ENCODE data around the gene C1orf210. TPM values are rescaled to one million over a fixed set of nuclear protein-coding genes. Genes with fewer than 3 reads are reported as not detected.
A peak's percentile ranks its signal among the peaks of the same experiment; 100 is the strongest.

The C1orf210 gene
- total and polyA plus RNA-seq, 2 of the 13 experiments (the other 11 are each of a cell fraction or from before 2014, with no cell fraction given) = 0.49 to 5.1 TPM

DNA sequence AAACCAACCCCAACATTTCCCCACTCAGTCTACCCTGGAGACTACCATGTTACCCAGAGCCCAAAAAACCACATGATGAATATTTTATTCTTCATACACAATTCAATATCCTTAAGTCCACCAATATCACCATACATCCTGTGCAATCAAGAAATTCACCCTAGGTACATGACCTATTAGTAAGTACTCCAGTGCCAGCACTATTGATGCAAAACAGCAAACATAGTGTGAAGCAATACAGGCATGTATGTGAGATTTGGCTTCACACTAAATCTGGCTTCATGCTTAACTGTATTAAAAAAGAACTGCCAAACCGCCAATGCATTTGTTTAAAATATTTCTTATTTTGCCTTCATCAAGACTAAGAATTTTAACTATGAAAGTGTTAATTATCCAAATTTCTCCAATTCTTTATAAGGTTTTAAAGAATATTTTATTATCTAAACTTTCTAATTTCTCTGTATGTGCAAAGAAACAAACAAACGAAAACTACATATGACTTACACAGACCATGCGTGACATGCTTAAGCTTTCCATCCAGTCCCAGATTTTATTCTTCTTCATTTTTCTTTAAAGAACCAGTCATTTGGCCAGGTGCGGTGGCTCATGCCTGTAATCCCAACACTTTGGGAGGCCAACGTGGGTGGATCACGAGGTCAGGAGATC is 38.0 kb downstream of the C1orf210 start (continued):
- TF ChIP-seq ZBTB43 (CRISPR knock-in tag; conservative IDR thresholded peaks at IDR 0.05) (no peak), NFATC3 (CRISPR knock-in tag; IDR thresholded peaks at IDR 0.05) (no peak), E2F1 (CRISPR knock-in tag; IDR thresholded peaks at IDR 0.05) (no peak), HMG20A (CRISPR knock-in tag; IDR thresholded peaks at IDR 0.05; ENCODE audit: borderline replicate concordance) (0 out of 2 replicates have a peak, but pooled peaks have one; percentile 3), CEBPB (IDR thresholded peaks at IDR 0.05; ENCODE audit: borderline replicate concordance, low read depth, low read length) (0 out of 2 replicates have a peak, but pooled peaks have one; percentile 11), KMT2B (CRISPR knock-in tag; IDR thresholded peaks at IDR 0.05) (no peak), RBM22 (optimal IDR thresholded peaks at IDR 0.05; ENCODE audit: low read length) (no peak), PAF1 (CRISPR knock-in tag; IDR thresholded peaks at IDR 0.05) (no peak), GZF1 (CRISPR knock-in tag; IDR thresholded peaks at IDR 0.05) (no peak)
- TF ChIP-seq, protein P1, sequence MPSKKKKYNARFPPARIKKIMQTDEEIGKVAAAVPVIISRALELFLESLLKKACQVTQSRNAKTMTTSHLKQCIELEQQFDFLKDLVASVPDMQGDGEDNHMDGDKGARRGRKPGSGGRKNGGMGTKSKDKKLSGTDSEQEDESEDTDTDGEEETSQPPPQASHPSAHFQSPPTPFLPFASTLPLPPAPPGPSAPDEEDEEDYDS (CRISPR knock-in tag; IDR thresholded peaks at IDR 0.05) = no peak
- TF ChIP-seq, protein P2, sequence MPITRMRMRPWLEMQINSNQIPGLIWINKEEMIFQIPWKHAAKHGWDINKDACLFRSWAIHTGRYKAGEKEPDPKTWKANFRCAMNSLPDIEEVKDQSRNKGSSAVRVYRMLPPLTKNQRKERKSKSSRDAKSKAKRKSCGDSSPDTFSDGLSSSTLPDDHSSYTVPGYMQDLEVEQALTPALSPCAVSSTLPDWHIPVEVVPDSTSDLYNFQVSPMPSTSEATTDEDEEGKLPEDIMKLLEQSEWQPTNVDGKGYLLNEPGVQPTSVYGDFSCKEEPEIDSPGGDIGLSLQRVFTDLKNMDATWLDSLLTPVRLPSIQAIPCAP (CRISPR knock-in tag; IDR thresholded peaks at IDR 0.05; ENCODE audit: low read depth) = no peak
